ENCODE measurements around the gene ZEB2. TPM values are rescaled to one million over a fixed set of nuclear protein-coding genes. Genes with fewer than 3 reads are reported as not detected.

The ZEB2 gene
- total RNA-seq, 6 experiments from 2014 or later: 13.5 to 35.9 (median 21.7) TPM

- H3K27me3 ChIP-seq: no peaks in the 10 kb centered on the region
- H3K27ac ChIP-seq: no peak overlapping the region
- intact Hi-C loops (cut with DNase I): no loop called here
- no peaks in the 10 kb centered on the region for H3K4me1 ChIP-seq
- WGBS (ENCODE audit: insufficient coverage, low coverage, low lambda C conversion rate, missing lambda C conversion rate): 42% methylated on average over 2 of the region's 2 CpGs
- H3K4me3 ChIP-seq: no peak overlapping the region
- ATAC-seq: peak; percentile 46 to 70 (median 64)
- DNase-seq: no peak
- no peaks in the 10 kb centered on the region for H3K36me3 ChIP-seq
- TF ChIP-seq POLR2A (IDR thresholded peaks at IDR 0.05): no peak
- H3K9me3 ChIP-seq: no peaks in the 10 kb centered on the region
These were observed 137.1 kb downstream of the ZEB2 start for GRCh38 chr2:144382849-144383248.

DNA sequence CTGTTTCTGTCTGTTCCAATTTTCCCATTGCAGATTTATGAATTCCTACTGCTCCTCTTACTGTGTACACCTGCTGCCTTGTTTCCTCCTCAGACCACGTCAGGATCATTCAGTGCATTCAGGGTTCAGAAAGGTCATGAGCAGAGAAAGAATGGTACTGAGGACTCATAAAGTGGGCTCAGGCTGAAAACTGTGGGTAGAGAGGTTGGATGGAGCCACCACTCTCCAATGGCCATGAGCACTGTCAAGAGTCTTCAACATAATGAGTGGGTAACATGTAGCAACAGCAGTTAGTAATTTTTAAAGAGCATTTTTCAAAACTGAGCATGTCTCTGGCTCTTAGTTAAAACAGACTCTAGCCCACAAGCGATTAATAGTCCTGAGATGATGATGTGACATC, 138.2 kb downstream of the ZEB2 start:
- H3K4me1 ChIP-seq: no peaks in the 10 kb centered on the region
- H3K27me3 ChIP-seq: no peaks in the 10 kb centered on the region
- no peak for TF ChIP-seq POLR2A (IDR thresholded peaks at IDR 0.05)
- TF ChIP-seq, protein P1, sequence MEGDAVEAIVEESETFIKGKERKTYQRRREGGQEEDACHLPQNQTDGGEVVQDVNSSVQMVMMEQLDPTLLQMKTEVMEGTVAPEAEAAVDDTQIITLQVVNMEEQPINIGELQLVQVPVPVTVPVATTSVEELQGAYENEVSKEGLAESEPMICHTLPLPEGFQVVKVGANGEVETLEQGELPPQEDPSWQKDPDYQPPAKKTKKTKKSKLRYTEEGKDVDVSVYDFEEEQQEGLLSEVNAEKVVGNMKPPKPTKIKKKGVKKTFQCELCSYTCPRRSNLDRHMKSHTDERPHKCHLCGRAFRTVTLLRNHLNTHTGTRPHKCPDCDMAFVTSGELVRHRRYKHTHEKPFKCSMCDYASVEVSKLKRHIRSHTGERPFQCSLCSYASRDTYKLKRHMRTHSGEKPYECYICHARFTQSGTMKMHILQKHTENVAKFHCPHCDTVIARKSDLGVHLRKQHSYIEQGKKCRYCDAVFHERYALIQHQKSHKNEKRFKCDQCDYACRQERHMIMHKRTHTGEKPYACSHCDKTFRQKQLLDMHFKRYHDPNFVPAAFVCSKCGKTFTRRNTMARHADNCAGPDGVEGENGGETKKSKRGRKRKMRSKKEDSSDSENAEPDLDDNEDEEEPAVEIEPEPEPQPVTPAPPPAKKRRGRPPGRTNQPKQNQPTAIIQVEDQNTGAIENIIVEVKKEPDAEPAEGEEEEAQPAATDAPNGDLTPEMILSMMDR (IDR thresholded peaks at IDR 0.05): no peak
- no peaks in the 10 kb centered on the region for H3K9me3 ChIP-seq
- intact Hi-C loops (cut with DNase I): no loop called here
- 44% methylated on average over 2 of the region's 2 CpGs for WGBS (ENCODE audit: insufficient coverage, low coverage, low lambda C conversion rate, missing lambda C conversion rate)
- H3K27ac ChIP-seq: no peak overlapping the region
- H3K4me3 ChIP-seq: no peak overlapping the region
- no peaks in the 10 kb centered on the region for H3K36me3 ChIP-seq
- ATAC-seq: no peak
- no peak for DNase-seq

DNA sequence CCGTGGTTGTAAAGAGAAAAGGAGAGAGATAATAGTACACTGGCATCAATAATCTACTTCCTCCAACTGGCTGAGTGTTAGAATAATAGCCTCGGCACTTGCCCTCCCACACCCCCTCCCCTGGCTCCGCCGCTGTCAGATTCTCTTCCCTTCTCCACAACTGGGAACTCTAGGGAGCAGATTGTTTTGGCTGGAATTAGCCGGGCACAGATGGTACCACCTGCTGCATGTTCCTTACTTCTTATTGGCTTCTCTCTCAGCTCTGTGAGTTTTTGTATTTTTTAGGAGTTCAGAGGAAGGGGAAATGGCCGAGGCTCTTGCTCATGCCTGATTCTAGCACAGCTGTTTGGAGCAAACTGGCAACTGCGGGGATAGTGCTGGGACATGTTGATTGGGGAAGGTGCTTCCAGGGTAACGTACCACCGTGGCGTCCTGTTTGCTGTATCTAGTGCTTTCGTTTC, 140.0 kb downstream of the ZEB2 start:
- DNase-seq (no peak), ATAC-seq (peak; percentile 34 to 47 (median 44))
- Histone ChIP-seq H3K27ac (no peak overlapping the region), H3K36me3 (no peaks in the 10 kb centered on the region), H3K27me3 (no peaks in the 10 kb centered on the region), H3K9me3 (no peaks in the 10 kb centered on the region), H3K4me1 (no peaks in the 10 kb centered on the region), H3K4me3 (no peak overlapping the region)
- TF ChIP-seq, protein P1 (IDR thresholded peaks at IDR 0.05): no peak
- TF ChIP-seq POLR2A (IDR thresholded peaks at IDR 0.05): no peak
- WGBS (ENCODE audit: insufficient coverage, low coverage, low lambda C conversion rate, missing lambda C conversion rate): 29% methylated on average over 11 of the region's 11 CpGs
- intact Hi-C loops (cut with DNase I): no loop called here

GRCh38 chr2:144378551-144378950, 141.4 kb downstream of the ZEB2 start:
- Histone ChIP-seq H3K27me3 (no peaks in the 10 kb centered on the region), H3K27ac (no peak overlapping the region), H3K4me3 (no peak overlapping the region), H3K4me1 (no peaks in the 10 kb centered on the region), H3K36me3 (no peaks in the 10 kb centered on the region), H3K9me3 (no peaks in the 10 kb centered on the region)
- intact Hi-C loops (cut with DNase I): no loop called here
- TF ChIP-seq, protein P1 (IDR thresholded peaks at IDR 0.05): no peak
- TF ChIP-seq POLR2A (IDR thresholded peaks at IDR 0.05): no peak
- ATAC-seq (no peak), DNase-seq (no peak)
- 79% methylated on average over 3 of the region's 5 CpGs for WGBS (ENCODE audit: insufficient coverage, low coverage, low lambda C conversion rate, missing lambda C conversion rate)

- H3K4me3 ChIP-seq: no peak overlapping the region
- H3K36me3 ChIP-seq: no peaks in the 10 kb centered on the region
- no peaks in the 10 kb centered on the region for H3K27me3 ChIP-seq
- H3K27ac ChIP-seq: no peak overlapping the region
- no peaks in the 10 kb centered on the region for H3K4me1 ChIP-seq
- DNase-seq: no peak
- intact Hi-C loops (cut with DNase I): no loop called here
- TF ChIP-seq POLR2A (IDR thresholded peaks at IDR 0.05): no peak
- TF ChIP-seq, protein P1 (IDR thresholded peaks at IDR 0.05): no peak
- peak in 2 of 4 donors; percentile 22 to 42 for ATAC-seq
- no peaks in the 10 kb centered on the region for H3K9me3 ChIP-seq
- WGBS (ENCODE audit: insufficient coverage, low coverage, low lambda C conversion rate, missing lambda C conversion rate): 41% methylated on average over 2 of the region's 2 CpGs
These were observed 142.0 kb downstream of the ZEB2 start for GRCh38 chr2:144377914-144378313.
